ENCODE data around the gene SLC32A1.

The SLC32A1 gene, protein sequence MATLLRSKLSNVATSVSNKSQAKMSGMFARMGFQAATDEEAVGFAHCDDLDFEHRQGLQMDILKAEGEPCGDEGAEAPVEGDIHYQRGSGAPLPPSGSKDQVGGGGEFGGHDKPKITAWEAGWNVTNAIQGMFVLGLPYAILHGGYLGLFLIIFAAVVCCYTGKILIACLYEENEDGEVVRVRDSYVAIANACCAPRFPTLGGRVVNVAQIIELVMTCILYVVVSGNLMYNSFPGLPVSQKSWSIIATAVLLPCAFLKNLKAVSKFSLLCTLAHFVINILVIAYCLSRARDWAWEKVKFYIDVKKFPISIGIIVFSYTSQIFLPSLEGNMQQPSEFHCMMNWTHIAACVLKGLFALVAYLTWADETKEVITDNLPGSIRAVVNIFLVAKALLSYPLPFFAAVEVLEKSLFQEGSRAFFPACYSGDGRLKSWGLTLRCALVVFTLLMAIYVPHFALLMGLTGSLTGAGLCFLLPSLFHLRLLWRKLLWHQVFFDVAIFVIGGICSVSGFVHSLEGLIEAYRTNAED

GRCh38 chr20:38723848-38724625 is at the start of gene SLC32A1:
TSS of gene SLC32A1 (plus strand) at chr20:38724486. CDS start at chr20:38724725, 239 bp downstream.
- DNase-seq (ENCODE audit: low read depth, low spot score) = no peak

- no peak for DNase-seq (ENCODE audit: low read depth, low spot score)
Measured at GRCh38 chr20:38674765-38675133, 49.5 kb upstream of the SLC32A1 start.

DNA sequence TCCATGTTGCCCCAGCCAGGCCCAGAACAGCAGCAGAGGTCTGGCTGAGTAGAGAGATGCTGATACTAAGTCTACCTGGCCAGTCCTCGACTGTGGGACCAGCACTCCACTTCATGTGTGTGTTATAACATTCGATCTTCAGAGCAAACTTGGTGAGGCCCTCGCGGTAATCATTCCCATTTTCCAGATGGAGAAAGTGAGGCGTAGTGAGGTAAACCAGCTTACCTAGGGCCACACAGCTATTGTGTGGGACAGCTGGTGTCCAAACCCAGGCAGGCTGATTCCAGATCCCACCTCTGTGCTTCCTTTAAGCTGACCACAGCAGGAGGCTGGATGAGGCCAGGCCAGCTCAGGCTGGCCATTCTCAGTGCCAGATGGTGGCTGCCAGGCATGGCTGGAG is 47.7 kb upstream of the SLC32A1 start:
- DNase-seq (ENCODE audit: low read depth, low spot score) = no peak

GRCh38 chr20:38680500-38681306 is 43.6 kb upstream of the SLC32A1 start:
- no peak for DNase-seq (ENCODE audit: low read depth, low spot score)

GRCh38 chr20:38685271-38685670 is 39.0 kb upstream of the SLC32A1 start:
- DNase-seq (ENCODE audit: low read depth, low spot score) = no peak

DNA sequence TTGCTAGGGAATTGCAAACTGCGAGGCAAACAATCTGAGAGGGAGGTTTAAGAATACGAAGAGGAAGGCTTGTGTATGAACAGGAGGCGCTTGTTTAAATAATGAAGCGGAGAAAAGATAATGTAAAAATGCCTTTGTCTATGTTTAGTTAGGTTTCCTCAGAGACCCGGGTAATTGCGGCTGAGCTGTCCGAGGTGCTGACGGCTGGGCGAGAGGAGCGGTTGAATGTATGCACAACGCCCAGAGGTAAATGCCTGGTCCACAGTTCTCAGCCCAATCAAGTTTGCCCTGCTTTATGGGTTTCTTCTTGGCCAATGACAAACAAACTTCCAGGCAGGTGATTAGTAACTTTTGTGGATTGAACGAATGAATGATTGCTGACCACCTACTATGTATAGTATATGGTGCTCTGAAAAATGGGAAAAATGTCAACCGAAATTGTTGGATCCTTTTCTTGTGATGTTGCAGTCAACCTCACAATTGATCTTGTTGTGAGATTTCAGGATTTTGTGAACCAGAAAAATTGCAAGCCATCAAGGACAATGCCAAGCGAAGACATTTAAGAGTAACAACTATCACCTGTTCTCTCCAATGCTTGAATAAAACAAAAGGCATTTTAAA is 38.3 kb upstream of the SLC32A1 start:
- no peak for DNase-seq (ENCODE audit: low read depth, low spot score)

GRCh38 chr20:38692436-38693411 is 31.6 kb upstream of the SLC32A1 start:
- no peak for DNase-seq (ENCODE audit: low read depth, low spot score)

- no peak for DNase-seq (ENCODE audit: low read depth, low spot score)
Measured at GRCh38 chr20:38697306-38697705, 27.0 kb upstream of the SLC32A1 start.

GRCh38 chr20:38698541-38698940 is 25.7 kb upstream of the SLC32A1 start:
- no peak for DNase-seq (ENCODE audit: low read depth, low spot score)

DNA sequence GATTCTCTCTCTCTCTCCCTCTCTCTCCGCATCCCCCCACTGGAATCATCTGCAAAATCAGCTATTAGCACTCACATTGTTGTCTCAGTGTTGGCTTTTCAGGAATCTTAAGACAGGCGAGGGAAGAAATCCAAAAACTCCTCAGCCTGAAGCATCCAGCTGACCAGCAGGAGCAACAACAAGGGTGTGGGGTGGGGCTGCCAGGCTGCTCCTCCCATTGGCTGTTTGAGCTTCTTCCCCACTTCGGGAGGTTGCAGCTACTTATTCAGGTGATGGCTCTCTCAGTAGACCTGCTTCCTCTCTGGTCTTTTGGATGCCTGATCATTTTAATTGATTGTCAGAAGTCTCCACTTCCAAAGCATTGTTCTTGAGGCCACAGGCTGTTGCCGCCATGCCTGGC is 24.1 kb upstream of the SLC32A1 start:
- DNase-seq (ENCODE audit: low read depth, low spot score) = no peak

- DNase-seq (ENCODE audit: low read depth, low spot score) = no peak
Measured at GRCh38 chr20:38700926-38701325, 23.4 kb upstream of the SLC32A1 start.

GRCh38 chr20:38703526-38703925 is 20.8 kb upstream of the SLC32A1 start:
- no peak for DNase-seq (ENCODE audit: low read depth, low spot score)

DNA sequence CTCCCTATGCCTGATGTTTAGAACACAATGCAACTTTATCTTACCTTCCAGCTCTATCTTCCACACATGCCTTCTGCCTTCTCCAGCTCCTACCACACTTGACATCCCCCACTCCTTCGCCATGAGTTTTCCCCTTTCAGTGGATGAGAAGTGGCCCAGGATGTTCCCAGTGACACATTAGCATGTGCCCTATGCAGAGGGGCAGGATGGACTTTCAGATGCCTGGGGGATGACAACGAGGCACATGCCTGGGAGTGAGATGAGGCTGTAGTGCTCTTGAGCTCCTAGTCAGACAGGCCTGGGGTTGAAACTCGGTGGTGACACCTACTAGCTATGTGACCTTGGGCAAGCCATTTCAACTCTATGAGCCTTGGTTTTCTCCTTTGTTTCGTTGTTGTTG is 20.1 kb upstream of the SLC32A1 start:
- no peak for DNase-seq (ENCODE audit: low read depth, low spot score)

GRCh38 chr20:38706509-38706908 is 17.8 kb upstream of the SLC32A1 start:
- no peak for DNase-seq (ENCODE audit: low read depth, low spot score)

DNA sequence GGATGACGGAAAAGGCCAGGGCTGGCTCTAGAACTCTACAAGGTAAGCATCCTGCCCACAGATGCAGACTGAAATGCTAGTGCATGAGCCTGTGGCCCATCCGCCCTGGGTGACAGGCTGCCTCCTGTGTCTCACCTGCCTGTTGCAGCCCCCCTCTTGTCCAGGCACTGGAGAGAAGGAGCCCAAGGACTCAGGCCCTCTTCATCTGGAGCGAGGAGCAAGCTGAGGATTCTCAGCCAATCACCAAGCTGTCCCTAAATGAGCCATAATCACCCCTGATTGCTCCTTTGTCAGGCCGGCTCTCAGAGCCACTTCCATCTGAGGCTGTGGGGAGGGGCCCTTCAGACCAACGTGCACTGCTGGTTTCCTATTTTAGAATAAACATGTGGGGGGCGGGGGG is 10.0 kb upstream of the SLC32A1 start:
- DNase-seq (ENCODE audit: low read depth, low spot score) = no peak

- no peak for DNase-seq (ENCODE audit: low read depth, low spot score)
Measured at GRCh38 chr20:38715646-38716045, 8.6 kb upstream of the SLC32A1 start.

- DNase-seq (ENCODE audit: low read depth, low spot score) = no peak
Measured at GRCh38 chr20:38722683-38723016, 1.6 kb upstream of the SLC32A1 start.

DNA sequence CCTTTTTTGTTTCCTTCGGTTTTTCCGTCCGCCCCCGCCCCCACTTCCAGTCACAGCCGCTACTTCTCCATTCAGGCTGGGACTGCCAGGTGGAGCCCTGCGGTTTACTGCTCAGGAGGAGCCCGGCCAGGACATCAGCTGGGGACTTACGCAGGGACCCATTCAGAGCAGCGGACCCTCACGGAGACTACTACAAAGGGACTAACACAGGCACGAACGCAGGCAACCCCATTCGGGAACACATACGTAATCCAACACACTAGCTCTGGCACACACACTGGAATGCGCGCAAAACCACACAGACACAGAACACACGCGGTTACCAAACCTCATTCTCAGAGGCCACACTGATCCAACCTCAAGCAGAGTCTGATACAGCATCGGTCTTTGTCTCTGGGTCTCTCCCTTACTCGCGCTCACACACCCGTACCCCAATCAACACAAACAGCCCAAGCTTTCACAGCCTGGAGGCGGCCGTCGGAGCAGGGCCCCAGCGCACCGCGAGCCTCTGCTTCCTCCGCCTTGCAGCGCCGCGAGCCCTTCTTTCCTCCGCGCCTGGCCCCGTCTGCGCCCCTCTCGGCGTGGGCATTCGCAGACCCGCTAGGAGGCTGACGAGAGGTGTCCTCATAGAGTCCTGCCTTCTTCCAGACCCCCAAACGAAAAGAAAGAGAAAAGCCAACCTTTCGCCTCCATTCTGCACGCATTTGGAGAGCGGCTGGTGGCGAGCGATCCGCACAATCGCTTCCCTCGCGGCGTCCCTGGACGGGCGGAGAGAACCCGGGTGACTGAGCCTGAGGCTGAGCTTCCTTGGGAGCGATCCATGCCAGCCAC is 1.1 kb upstream of the SLC32A1 start:
- DNase-seq (ENCODE audit: low read depth, low spot score) = no peak

GRCh38 chr20:38724626-38725147 is 401 bp downstream of the SLC32A1 start:
- no peak for DNase-seq (ENCODE audit: low read depth, low spot score)

Measured in iPS DF 19.7 (cell line).